Esophagus (tissue), 2 donors: ENCODE measurements around the gene HPCAL4. TPM values are rescaled to one million over a fixed set of nuclear protein-coding genes. Genes with fewer than 3 reads are reported as not detected.

ENCODE experiments used
- H3K27ac ChIP-seq, 2 donors: one replicate each; pipeline ENCODE4 v1.5.1; 2013; ENCODE audit warnings: low read depth in 2 of 2, mild to moderate bottlenecking in 2 of 2, inconsistent platforms in 1 of 2, low read length in 1 of 2, moderate library complexity in 1 of 2
- H3K27me3 ChIP-seq, 2 donors: one replicate each; pipeline ENCODE4 v1.6.1; 2013; ENCODE audit warnings: low read length in 2 of 2, control low read depth in 1 of 2, mild to moderate bottlenecking in 1 of 2; ENCODE audit not compliant: insufficient read depth in 2 of 2, control insufficient read depth in 1 of 2
- H3K36me3 ChIP-seq, 2 donors: one replicate each; pipeline ENCODE4 v1.6.1; 2013; ENCODE audit warnings: low read length in 1 of 2; ENCODE audit not compliant: control insufficient read depth in 2 of 2, insufficient read depth in 2 of 2
- H3K4me1 ChIP-seq, 2 donors: one replicate each; pipeline ENCODE4 v1.6.1; 2013; ENCODE audit warnings: low read length in 1 of 2; ENCODE audit not compliant: control insufficient read depth in 2 of 2, insufficient read depth in 2 of 2
- H3K4me3 ChIP-seq, 2 donors: one replicate each; pipeline ENCODE4 v1.5.1; 2013; ENCODE audit warnings: low read length in 2 of 2, mild to moderate bottlenecking in 2 of 2, low read depth in 1 of 2, moderate library complexity in 1 of 2
- H3K9me3 ChIP-seq, 2 donors: one replicate each; pipeline ENCODE4 v1.6.1; 2013; ENCODE audit warnings: mild to moderate bottlenecking in 2 of 2, low read depth in 1 of 2, low read length in 1 of 2, moderate library complexity in 1 of 2; ENCODE audit not compliant: control insufficient read depth in 2 of 2, insufficient read depth in 1 of 2
- WGBS, 2 donors: extraction: QIAGEN DNeasy Blood & Tissue Kit; methylation state at CpG; one replicate each; pipeline ENCODE4 v1.1.7; 2013; 5-methylcytosine and 5-hydroxymethylcytosine counted together
- polyA plus RNA-seq, 2 donors: library from polyadenylated mRNA; stranded (reverse); fragments of 200-250 nt; gene quantifications; one replicate each; pipeline ENCODE4 v1.2.3, GENCODE V29; 2013
- donor health status: healthy with polysubstance abuse.
- donor health status: Bipolar disorder and iron deficiency.

Gene HPCAL4
- polyA plus RNA-seq, 2 donors: 0.02 to 0.04 TPM

- no peaks in the 10 kb centered on the region for H3K4me1 ChIP-seq
- no peak overlapping the region for H3K4me3 ChIP-seq
- no peaks in the 10 kb centered on the region for H3K27me3 ChIP-seq
- WGBS, 2 donors: 26 to 30% methylated on average over 6 of the region's 6 CpGs
- no peaks in the 10 kb centered on the region for H3K9me3 ChIP-seq
- H3K27ac ChIP-seq: no peak overlapping the region
- H3K36me3 ChIP-seq: no peaks in the 10 kb centered on the region
Observed at GRCh38 chr1:39657923-39658485, 33.2 kb downstream of the HPCAL4 start.

GRCh38 chr1:39657402-39657801 lies 33.8 kb downstream of the HPCAL4 start:
- Histone ChIP-seq H3K27ac (no peak overlapping the region), H3K9me3 (no peaks in the 10 kb centered on the region), H3K36me3 (no peaks in the 10 kb centered on the region), H3K4me3 (no peak overlapping the region), H3K27me3 (no peaks in the 10 kb centered on the region), H3K4me1 (no peaks in the 10 kb centered on the region)
- WGBS, 2 donors: 87 to 94% methylated on average over 3 of the region's 3 CpGs

- Histone ChIP-seq H3K4me1 (no peaks in the 10 kb centered on the region), H3K4me3 (no peak overlapping the region), H3K27me3 (no peaks in the 10 kb centered on the region), H3K9me3 (no peaks in the 10 kb centered on the region), H3K27ac (no peak overlapping the region), H3K36me3 (no peaks in the 10 kb centered on the region)
- WGBS, 2 donors: 83 to 90% methylated on average over 2 of the region's 2 CpGs
Observed at GRCh38 chr1:39656391-39656790, 34.8 kb downstream of the HPCAL4 start.

- whole genome bisulfite sequencing, 2 donors: 78 to 79% methylated on average over 5 of the region's 5 CpGs
- Histone ChIP-seq H3K27ac (no peak overlapping the region), H3K9me3 (no peaks in the 10 kb centered on the region), H3K27me3 (no peaks in the 10 kb centered on the region), H3K4me1 (no peaks in the 10 kb centered on the region), H3K36me3 (no peaks in the 10 kb centered on the region), H3K4me3 (no peak overlapping the region)
Observed at GRCh38 chr1:39655578-39656268, 35.5 kb downstream of the HPCAL4 start.

GRCh38 chr1:39654291-39654690 lies 36.9 kb downstream of the HPCAL4 start:
- Histone ChIP-seq H3K27me3 (no peaks in the 10 kb centered on the region), H3K4me1 (peaks cover 0 to 3% of the 10 kb centered on the region in 2 donors), H3K36me3 (no peaks in the 10 kb centered on the region), H3K27ac (no peak overlapping the region), H3K9me3 (no peaks in the 10 kb centered on the region), H3K4me3 (no peak overlapping the region)
- 75 to 81% methylated on average over 7 of the region's 7 CpGs for WGBS, 2 donors

- Histone ChIP-seq H3K4me3 (no peak overlapping the region), H3K9me3 (no peaks in the 10 kb centered on the region), H3K27me3 (no peaks in the 10 kb centered on the region), H3K4me1 (peaks cover 0 to 3% of the 10 kb centered on the region in 2 donors), H3K36me3 (no peaks in the 10 kb centered on the region), H3K27ac (no peak overlapping the region)
- 4 to 7% methylated on average over 8 of the region's 8 CpGs for WGBS, 2 donors
Observed at GRCh38 chr1:39653546-39654031, 37.6 kb downstream of the HPCAL4 start.

- WGBS, 2 donors: 88 to 90% methylated on average over 2 of the region's 2 CpGs
- no peaks in the 10 kb centered on the region for H3K9me3 ChIP-seq
- no peak overlapping the region for H3K27ac ChIP-seq
- no peak overlapping the region for H3K4me3 ChIP-seq
- H3K4me1 ChIP-seq: peaks cover 0 to 3% of the 10 kb centered on the region in 2 donors
- H3K27me3 ChIP-seq: no peaks in the 10 kb centered on the region
- no peaks in the 10 kb centered on the region for H3K36me3 ChIP-seq
Observed at GRCh38 chr1:39652554-39652953, 38.7 kb downstream of the HPCAL4 start.

- H3K4me1 ChIP-seq: peaks cover 0 to 3% of the 10 kb centered on the region in 2 donors
- H3K27me3 ChIP-seq: no peaks in the 10 kb centered on the region
- no peaks in the 10 kb centered on the region for H3K36me3 ChIP-seq
- WGBS, 2 donors: 79 to 84% methylated on average over 6 of the region's 6 CpGs
- no peaks in the 10 kb centered on the region for H3K9me3 ChIP-seq
- no peak overlapping the region for H3K4me3 ChIP-seq
- no peak overlapping the region for H3K27ac ChIP-seq
Observed at GRCh38 chr1:39652105-39652504, 39.1 kb downstream of the HPCAL4 start.

- Histone ChIP-seq H3K4me3 (no peak overlapping the region), H3K4me1 (peaks cover 0 to 3% of the 10 kb centered on the region in 2 donors), H3K36me3 (no peaks in the 10 kb centered on the region), H3K27ac (no peak overlapping the region), H3K9me3 (no peaks in the 10 kb centered on the region), H3K27me3 (no peaks in the 10 kb centered on the region)
- WGBS, 2 donors: 100% methylated on average over 1 of the region's 1 CpG
Observed at GRCh38 chr1:39650431-39650830, 40.8 kb downstream of the HPCAL4 start.
